HG03108 (cell line): Measurements from ENCODE around the gene STK24.

Experiments used
- ATAC-seq: cut with Tn5 transposase; IDR thresholded peaks from one replicate; pipeline ENCODE4 v1.9.1; 2021; ENCODE audit warnings: moderate library complexity; ENCODE audit not compliant: unreplicated experiment

Gene STK24

GRCh38 chr13:98514288-98514687, 62.6 kb downstream of the STK24 start:
- ATAC-seq: no peak

GRCh38 chr13:98513837-98514236, 63.1 kb downstream of the STK24 start:
- no peak for ATAC-seq

GRCh38 chr13:98512774-98513665, 63.9 kb downstream of the STK24 start:
- no peak for ATAC-seq

- ATAC-seq: no peak
Observed at GRCh38 chr13:98511435-98511834, 65.5 kb downstream of the STK24 start.

- no peak for ATAC-seq
Observed at GRCh38 chr13:98510156-98510509, 66.8 kb downstream of the STK24 start.

GRCh38 chr13:98509271-98510155, 67.4 kb downstream of the STK24 start:
- peak; percentile 46 for ATAC-seq

- no peak for ATAC-seq
Observed at GRCh38 chr13:98508685-98509084, 68.2 kb downstream of the STK24 start.

- ATAC-seq: no peak
Observed at GRCh38 chr13:98508280-98508679, 68.6 kb downstream of the STK24 start.

- ATAC-seq: no peak
Observed at GRCh38 chr13:98507282-98507797, 69.6 kb downstream of the STK24 start.

GRCh38 chr13:98506728-98507230, 70.1 kb downstream of the STK24 start:
- no peak for ATAC-seq

- no peak for ATAC-seq
Observed at GRCh38 chr13:98506322-98506721, 70.6 kb downstream of the STK24 start.

- ATAC-seq: no peak
Observed at GRCh38 chr13:98505217-98505616, 71.7 kb downstream of the STK24 start.

GRCh38 chr13:98504371-98504963, 72.4 kb downstream of the STK24 start:
- peak; percentile 49 for ATAC-seq

GRCh38 chr13:98504029-98504351, 72.9 kb downstream of the STK24 start:
- ATAC-seq: no peak

GRCh38 chr13:98503175-98504028, 73.5 kb downstream of the STK24 start:
- no peak for ATAC-seq

GRCh38 chr13:98500963-98501421, 75.9 kb downstream of the STK24 start:
- ATAC-seq: peak; percentile 66

- ATAC-seq: no peak
Observed at GRCh38 chr13:98496966-98497365, 79.9 kb downstream of the STK24 start.

GRCh38 chr13:98496479-98496791, 80.5 kb downstream of the STK24 start:
- ATAC-seq: no peak

GRCh38 chr13:98495627-98496478, 81.1 kb downstream of the STK24 start:
- ATAC-seq: no peak
